ENCODE measurements around the gene AASDH. TPM values are rescaled to one million over a fixed set of nuclear protein-coding genes. Genes with fewer than 3 reads are reported as not detected.

AASDH gene
- total and polyA plus RNA-seq, 4 donors = 2.7 to 13.3 (median 9.1) TPM

GRCh38 chr4:56426273-56426672 lies 39.0 kb upstream of the AASDH start:
- no peaks in the 10 kb centered on the region for H3K27me3 ChIP-seq (ENCODE audit: control insufficient read depth in 4 of 4, insufficient read depth in 4 of 4, low read length in 3 of 4)
- 95% methylated on average over 6 of the region's 6 CpGs for WGBS
- H3K4me3 ChIP-seq (ENCODE audit: low read depth in 1 of 3, low read length in 3 of 3) = no peak overlapping the region
- no peak overlapping the region for H3K27ac ChIP-seq (ENCODE audit: low read depth in 1 of 2, low read length in 2 of 2)
- TF ChIP-seq JUND (IDR thresholded peaks at IDR 0.05) (no peak), REST (IDR thresholded peaks at IDR 0.05) (no peak), GABPA (IDR thresholded peaks at IDR 0.05 in 1 of 2, conservative IDR thresholded peaks at IDR 0.05 in 1 of 2) (no peak), NR2F2 (IDR thresholded peaks at IDR 0.05) (no peak), FOXA2 (IDR thresholded peaks at IDR 0.05) (no peak), YY1 (IDR thresholded peaks at IDR 0.05) (no peak), FOXA1 (IDR thresholded peaks at IDR 0.05) (no peak)
- H3K9ac ChIP-seq (ENCODE audit: low read depth in 1 of 2, low read length in 2 of 2) = no peak overlapping the region
- no peak for DNase-seq (ENCODE audit: low spot score)
- no peaks in the 10 kb centered on the region for H3K9me3 ChIP-seq (ENCODE audit: control insufficient read depth in 4 of 4, low read length in 3 of 4)
- no peaks in the 10 kb centered on the region for H3K4me1 ChIP-seq (ENCODE audit: control insufficient read depth in 4 of 4, insufficient read depth in 4 of 4, low read length in 3 of 4)
- H3K36me3 ChIP-seq (ENCODE audit: control insufficient read depth in 4 of 4, insufficient read depth in 3 of 4, low read depth in 1 of 4, low read length in 3 of 4) = no peaks in the 10 kb centered on the region

GRCh38 chr4:56425518-56425917 lies 38.2 kb upstream of the AASDH start:
- WGBS = 93% methylated on average over 3 of the region's 3 CpGs
- Histone ChIP-seq H3K27me3 (ENCODE audit: control insufficient read depth in 4 of 4, insufficient read depth in 4 of 4, low read length in 3 of 4) (no peaks in the 10 kb centered on the region), H3K4me1 (ENCODE audit: control insufficient read depth in 4 of 4, insufficient read depth in 4 of 4, low read length in 3 of 4) (no peaks in the 10 kb centered on the region), H3K36me3 (ENCODE audit: control insufficient read depth in 4 of 4, insufficient read depth in 3 of 4, low read depth in 1 of 4, low read length in 3 of 4) (no peaks in the 10 kb centered on the region), H3K9ac (ENCODE audit: low read depth in 1 of 2, low read length in 2 of 2) (no peak overlapping the region), H3K9me3 (ENCODE audit: control insufficient read depth in 4 of 4, low read length in 3 of 4) (no peaks in the 10 kb centered on the region), H3K27ac (ENCODE audit: low read depth in 1 of 2, low read length in 2 of 2) (no peak overlapping the region), H3K4me3 (ENCODE audit: low read depth in 1 of 3, low read length in 3 of 3) (no peak overlapping the region)
- DNase-seq (ENCODE audit: low spot score) = no peak
- TF ChIP-seq NR2F2 (IDR thresholded peaks at IDR 0.05) (no peak), EGR1 (IDR thresholded peaks at IDR 0.05; ENCODE audit: low read depth in 2 of 2) (no peak), YY1 (IDR thresholded peaks at IDR 0.05) (no peak), TAF1 (conservative IDR thresholded peaks at IDR 0.05) (no peak), GABPA (IDR thresholded peaks at IDR 0.05 in 1 of 2, conservative IDR thresholded peaks at IDR 0.05 in 1 of 2) (no peak), ATF3 (IDR thresholded peaks at IDR 0.05) (no peak), RXRA (IDR thresholded peaks at IDR 0.05) (no peak), REST (IDR thresholded peaks at IDR 0.05) (no peak), FOXA1 (IDR thresholded peaks at IDR 0.05) (no peak), JUND (IDR thresholded peaks at IDR 0.05) (no peak), MAX (IDR thresholded peaks at IDR 0.05) (no peak), ZBTB33 (IDR thresholded peaks at IDR 0.05) (no peak), CTCF (IDR thresholded peaks at IDR 0.05; ENCODE audit: low read depth, low read length, missing input control) (no peak), HNF4G (IDR thresholded peaks at IDR 0.05) (no peak), SP1 (IDR thresholded peaks at IDR 0.05) (no peak), HNF4A (conservative IDR thresholded peaks at IDR 0.05) (no peak), FOXA2 (IDR thresholded peaks at IDR 0.05) (no peak), RAD21 (IDR thresholded peaks at IDR 0.05) (no peak)
